Activated CD8-positive, alpha-beta memory T cell treated with anti-CD3 and anti-CD28 coated beads for 48 hours (primary cell): ENCODE results near the gene RASSF7.

Experiments used
- DNase-seq, 3 experiments: peaks; one replicate each; pipeline ENCODE4 v3.0.0-alpha.2; 2020; ENCODE audit warnings: low read depth in 2 of 3, low spot score in 2 of 3

The RASSF7 gene

DNA sequence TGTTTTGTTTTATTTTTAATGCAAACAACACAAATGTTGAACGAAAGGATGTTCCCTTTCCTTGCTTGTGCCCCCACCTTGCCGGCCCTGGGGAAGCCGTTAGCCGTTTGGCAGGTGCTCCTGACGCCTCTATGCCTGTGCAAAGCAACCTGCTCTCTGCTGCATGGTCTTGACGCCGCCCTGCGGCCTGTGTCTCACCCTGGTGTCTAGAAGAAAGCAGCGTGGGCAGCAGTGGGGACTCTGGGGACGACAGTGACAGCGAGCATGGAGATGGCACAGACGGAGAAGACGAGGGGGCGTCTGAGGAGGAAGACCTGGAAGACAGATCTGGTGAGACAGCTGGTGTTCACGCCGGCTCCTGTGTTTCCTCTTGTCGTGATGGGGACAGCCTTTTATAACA, 21.0 kb downstream of the RASSF7 start:
- no peak for DNase-seq

DNA sequence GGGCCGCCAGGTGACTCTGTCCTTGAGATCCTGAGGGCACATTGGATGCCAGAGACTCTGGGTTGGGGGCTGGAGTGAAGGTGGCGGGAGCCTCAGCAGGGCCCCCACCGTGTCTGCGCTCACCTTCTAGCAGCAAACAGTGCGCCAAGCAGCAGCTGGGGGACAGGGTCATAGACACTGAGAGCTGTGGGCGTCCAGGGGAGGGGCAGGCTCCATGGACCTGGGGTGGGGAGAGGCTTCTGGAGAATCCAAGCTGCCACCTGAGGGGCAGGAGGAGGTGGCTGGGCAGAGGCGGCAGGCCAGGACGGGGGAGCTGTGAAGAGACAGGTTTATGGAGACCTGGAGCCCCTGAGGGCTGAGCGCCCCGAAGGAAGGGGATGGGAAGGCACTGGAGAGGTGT, 23.5 kb downstream of the RASSF7 start:
- no peak for DNase-seq

DNA sequence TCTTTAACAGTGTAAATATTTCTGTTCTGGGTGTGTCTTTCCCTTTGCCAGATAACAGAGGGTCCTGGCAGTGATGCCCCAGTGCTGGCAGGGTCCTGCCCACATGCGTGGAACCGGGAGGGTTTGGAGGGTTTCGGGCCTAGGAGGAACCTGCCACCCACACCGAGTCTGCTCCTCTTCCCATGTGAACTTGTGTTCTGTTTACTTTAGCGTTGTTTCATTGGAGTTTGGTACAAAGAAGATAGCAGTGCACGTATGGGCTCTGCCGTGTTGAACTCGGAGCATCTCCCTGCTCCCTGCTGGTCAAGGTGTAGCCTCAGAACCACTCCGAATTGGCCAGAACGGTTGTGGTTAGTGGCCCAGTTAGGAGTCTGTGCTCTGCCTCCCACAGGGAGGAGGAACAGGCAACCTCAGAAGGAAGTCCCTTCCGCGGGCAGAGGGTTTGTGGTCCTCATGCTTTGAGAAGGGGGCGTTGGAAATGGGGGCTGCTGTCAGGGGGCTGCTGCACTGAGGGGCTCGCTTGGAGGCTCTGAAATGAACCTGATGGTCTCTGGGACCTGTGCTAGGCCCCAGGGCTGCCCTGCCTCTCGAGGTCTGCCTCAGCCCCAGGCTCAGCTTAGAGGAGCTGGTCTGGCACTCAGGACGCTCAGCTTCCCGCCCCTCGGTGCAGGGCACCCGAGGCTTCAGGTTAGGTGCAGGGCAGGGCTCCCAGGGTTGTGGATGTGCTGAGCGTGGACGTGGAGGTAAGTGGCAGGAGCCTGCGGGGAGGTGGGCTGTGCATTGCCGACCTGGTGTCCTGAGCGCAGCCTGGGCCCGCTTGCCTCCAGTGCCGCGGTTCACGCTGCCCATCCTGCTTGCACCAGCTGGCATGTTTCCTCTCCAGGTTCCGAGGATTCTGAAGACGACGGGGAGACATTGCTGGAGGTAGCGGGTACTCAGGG, 25.9 kb downstream of the RASSF7 start:
- no peak for DNase-seq

DNA sequence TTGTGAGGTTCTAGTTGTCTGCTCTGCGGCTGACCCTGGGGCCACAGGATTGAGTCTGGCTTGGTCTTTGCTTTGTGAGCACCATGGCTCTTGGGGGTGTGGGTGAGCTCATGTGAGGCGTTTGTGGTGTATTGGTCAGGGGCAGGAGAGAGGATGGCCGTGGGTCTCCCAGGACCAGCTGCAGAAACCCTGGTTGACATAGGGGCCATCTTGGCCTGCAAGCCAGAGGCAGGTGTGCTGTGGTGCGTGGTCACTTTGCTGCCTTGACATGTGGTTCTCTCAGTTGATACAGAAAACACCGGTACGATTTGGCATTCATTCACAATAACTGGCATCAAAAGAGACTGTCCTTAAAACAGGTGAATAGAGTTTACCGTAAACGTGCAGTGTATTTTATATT, 26.8 kb downstream of the RASSF7 start:
- DNase-seq: no peak

DNA sequence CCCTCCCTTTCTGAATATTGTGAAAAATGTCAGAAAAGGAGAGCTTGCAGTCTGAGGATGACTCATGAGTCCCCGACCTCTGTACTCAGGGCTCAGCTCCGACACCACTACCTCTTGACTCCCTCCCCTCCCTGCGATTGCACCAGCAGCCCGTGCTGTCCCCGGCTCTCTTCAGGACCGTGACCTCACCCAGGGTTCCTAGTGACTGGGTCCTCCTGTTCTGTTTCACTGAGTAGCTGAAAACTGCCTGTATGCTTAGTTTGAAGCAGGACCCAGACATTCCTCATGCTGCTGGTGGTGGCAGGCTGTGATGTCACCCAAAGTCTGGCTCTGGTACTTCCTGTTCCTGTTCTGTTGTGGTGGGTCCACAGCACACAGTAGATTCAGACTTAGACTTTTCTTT, 27.2 kb downstream of the RASSF7 start:
- peak; percentile 42 to 49 (median 48) for DNase-seq

DNA sequence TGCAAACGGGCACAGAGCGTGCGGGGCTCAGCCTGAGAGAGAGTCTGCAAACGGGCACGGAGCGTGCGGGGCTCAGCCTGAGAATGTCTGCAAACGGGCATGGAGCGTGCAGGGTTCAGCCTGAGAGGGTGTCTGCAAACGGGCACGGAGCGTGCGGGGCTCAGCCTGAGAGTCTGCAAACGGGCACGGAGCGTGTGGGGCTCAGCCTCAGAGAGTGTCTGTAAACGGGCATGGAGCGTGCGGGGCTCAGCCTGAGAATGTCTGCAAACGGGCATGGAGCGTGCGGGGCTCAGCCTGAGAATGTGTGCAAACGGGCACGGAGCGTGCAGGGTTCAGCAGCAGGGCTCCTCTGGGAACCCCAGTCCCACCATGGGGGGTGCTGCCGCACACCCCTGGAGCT, 29.0 kb downstream of the RASSF7 start:
- no peak for DNase-seq

DNA sequence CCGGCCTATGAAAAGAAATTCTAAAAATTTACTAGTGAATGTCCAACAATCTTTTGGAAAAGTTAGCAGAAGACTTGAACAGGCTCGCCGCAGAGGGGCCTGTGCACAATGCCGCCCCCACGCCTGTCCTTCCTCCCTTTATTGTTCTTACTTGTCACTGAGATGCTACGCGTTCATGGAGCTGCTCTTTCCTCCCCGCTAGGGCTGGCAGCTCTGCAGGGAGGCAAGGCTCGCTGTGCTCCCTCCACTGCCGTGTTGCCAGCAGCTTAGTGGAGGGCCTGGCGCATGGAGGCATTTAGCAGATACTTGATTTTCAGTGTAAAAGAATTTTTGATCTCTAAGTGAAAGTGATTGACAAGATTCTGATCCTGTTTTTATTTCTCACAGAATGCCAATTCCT, 30.2 kb downstream of the RASSF7 start:
- DNase-seq: no peak

DNA sequence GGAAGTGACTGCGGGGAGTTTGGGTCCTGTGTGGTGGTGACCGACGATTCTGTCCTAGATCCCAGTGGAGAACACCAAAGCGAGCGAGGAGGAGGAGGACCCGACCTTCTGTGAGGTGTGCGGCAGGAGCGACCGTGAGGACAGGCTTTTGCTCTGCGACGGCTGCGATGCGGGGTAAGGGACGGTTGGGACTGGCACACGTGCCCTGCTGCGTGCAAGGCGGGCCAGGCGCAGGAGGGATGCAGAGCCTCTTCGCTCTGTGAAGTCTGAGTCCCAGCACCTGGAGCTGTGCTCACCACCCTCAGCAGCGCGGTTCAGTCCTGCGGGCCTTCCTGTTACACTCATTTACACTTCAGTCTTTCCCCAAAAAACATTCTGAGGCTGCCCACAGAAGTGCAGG, 31.7 kb downstream of the RASSF7 start:
- no peak for DNase-seq

DNA sequence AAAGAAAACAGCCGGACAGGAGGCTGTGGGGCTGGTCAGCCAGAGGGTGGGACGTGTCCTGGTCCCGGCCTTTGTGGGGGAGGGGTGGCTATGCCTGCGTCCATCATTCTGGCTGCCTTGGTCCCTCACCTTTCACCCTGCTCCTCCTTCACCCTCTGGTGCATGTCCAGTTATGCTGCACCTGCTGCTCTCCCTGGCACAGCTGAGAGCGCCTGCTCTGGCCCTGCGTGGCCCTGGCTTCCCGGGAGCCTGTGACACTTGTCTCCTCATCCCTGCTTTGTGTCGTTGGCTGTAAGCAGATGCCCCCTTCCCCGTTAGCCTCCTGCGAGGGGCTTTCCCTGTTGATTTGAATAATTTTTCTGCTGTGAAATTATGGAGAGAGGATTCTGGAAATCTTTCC, 32.1 kb downstream of the RASSF7 start:
- DNase-seq: no peak

DNA sequence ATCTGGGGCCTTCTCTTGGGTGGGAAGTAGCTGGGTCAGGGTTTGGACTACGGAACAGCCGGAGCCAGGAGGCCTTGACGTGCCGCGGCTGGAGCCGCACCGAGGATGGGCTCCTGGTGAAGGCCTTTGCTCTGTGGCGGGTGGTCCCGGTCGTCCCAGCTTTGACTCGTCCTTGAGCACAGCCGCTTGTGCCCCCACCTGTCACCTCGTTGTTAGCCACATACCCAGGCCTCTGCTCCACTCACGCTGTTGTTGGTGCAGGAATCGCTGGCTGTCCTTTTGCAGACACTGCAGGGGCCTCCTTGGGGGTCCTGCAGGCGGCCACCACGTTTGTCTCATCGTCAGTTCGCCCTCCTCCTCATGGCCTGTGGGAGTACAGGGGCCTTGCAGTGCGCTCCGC, 32.6 kb downstream of the RASSF7 start:
- no peak for DNase-seq

DNA sequence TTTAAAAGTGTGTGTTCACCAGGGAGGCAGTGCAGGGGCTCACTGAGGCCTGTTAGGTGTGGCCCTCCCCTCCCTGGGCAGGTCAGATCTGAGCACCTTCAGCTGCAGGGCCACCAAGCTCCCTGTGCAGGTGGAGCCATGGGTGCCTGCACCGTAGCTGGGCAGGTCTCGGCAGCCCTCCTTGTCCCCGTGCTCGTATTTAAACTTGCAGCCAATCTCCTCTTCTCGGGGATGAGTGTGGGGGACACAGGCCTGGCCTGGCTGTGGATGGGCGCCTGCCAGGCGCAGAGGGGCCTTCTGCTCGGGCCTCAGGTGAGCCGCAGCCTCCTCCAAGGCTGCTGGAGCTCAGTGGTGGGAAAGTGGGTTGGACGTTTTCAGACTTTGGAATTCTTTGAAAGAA, 34.6 kb downstream of the RASSF7 start:
- no peak for DNase-seq

DNA sequence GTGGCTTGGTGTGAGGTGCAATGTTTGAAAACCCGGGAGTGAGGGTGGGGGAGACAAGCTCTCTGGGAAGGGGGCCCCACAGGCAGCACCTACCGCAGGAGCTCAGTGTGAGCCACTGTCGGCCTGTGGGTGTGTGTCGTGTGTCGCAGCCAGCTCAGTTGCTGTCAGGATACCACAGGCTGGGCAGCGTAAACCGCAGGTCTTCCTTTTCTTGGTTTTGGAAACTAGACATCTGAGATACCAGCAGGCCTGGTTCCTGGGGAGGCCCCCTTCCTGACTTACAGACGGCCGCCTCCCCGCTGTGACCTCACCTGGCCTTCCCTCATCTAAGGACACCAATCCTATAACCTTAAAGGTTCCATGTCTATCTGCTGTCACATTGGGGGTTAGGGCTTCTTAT, 35.6 kb downstream of the RASSF7 start:
- DNase-seq: no peak

DNA sequence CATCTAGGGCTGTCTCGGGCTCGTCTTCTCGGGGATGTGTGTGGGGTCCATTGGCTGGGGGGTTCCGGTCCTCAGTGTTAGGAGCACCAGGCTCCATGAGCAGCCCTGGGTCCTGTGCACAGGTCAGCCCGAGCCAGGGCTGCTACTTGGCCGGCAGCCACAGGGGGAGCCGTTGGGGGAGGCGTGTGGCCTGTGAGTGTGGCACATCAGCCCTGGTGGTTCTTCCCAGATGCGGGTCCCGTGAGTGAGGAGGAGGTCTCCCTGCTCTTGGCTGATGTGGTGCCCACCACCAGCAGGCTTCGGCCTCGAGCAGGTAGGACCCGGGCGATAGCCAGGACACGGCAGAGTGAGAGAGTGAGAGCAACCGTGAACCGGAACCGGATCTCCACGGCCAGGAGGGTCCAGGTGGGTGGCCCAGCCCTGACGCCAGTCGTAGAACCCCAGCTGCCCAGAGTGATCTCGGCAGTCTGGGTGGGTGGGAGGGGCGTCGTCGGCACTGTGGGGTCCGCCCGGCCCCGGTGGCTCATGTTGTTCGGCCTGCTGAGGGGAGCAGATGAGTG, 36.5 kb downstream of the RASSF7 start:
- no peak for DNase-seq

DNA sequence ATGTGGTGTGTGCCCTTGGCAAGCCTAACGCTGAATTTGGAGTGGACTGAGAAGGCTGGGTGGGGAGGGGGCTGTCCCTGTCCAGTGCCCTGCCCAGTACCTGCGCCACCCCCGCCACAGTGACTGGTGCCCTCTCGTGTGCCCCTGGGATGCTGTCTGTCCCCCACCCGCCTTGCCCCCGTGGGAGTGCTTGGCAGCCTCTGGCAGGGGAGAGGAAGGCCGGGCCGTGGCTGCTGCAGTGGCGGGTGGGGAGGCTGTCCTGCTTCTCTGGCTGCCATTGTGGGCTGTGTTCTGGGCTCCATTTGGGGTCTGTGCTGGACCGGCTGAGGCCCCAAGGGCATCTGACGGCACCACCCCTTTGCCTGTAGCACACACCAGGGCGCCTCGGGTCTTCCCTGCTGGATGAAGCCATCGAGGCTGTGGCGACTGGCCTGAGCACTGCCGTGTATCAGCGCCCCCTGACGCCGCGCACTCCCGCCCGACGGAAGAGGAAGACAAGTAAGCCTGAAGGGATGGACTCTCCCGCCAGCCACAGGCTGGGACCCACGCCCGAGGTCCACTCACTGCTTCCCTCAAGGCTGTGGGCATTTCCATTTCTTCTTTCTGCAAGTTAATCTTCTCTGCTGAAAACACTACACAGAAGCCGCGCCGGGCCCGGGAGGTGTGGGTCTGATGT, 37.4 kb downstream of the RASSF7 start:
- DNase-seq: no peak

DNA sequence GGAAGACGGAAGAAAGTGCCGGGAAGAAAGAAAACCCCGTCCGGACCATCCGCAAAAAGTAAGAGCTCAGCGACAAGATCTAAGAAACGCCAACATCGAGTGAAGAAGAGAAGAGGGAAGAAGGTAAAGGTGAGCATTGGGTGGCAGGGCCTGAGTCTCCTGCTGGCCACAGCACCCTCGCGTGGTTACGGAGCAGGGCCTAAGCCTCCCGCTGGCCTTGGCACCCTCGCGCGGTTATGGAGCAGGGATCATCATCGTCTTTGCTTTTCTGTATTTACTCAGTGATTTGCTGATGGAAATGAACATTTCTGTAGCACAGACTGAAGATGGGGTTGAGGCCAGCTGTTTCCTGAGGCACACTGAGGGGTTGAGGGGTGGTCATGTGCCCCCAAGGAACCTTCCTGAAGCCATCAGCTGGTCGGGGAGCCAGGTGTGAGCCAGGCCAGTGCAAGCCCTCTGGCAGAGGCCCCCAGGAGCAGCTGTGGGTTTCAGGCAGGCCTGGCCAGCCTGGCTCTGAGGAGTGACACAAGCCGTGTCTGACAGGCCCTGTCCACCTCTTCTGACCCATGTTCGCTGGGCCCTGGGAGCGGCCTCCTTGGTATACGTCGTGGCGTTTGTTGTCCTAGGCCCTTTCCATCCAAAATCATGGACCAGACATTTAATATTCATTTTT, 40.9 kb downstream of the RASSF7 start:
- no peak for DNase-seq

DNA sequence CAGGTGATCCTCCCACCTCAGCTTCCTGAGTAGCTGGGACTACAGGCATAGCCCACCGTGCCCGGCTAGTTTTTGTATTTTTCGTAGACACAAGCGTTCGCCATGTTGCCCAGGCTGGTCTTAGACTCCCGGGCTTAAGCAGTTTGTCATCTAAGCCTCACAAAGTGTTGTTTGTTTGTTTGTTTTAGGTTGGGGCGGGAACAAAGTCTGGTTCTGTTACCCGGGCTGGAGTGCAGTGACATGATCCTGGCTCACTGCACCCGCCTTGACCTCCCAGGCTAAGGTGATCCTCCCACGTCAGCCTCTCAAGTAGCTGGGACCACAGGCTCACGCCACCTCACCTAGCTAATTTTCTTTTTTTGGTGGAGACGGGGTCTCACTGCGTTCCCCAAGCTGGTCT, 42.4 kb downstream of the RASSF7 start:
- DNase-seq: no peak

DNA sequence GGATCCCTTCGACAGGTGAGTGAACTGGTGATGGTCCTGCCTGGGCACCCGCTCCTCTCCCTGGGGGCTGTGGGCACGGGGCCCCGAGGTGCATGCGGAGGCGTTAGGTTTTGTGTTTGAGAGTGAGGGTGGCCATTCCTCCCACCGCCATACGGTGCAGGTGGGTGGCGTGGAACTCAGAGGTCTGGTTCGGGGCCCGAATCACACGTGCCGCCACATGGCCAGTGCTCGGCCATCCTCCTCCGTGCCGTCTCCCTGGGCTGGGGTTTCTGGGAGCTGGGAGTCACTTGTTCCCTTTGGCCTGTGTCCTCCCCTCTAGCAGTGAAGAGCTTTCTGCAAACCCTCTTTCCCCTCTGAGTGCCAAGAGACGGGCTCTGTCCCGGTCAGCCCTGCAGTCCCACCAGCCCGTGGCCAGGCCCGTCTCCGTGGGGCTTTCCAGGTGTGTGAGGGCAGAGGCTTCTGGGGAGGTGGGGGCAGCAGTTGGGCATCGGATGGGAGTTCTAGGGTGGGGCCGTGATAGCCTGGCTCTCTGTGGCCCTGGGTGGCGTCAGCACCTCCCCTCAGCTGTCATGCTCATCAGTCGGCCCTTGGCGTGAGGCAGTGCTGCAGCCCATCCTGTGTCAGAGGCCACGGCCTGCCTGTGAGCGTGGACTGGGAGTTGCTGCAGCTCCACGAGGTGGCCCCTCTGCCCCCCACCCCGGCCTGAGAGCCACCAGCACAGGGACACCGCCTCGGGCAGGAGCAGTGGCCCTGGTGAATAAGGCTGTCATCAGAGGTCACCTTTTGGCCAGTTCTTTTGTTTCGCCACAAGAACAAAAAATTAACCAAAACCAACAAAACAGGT, 44.7 kb downstream of the RASSF7 start:
- no peak for DNase-seq

DNA sequence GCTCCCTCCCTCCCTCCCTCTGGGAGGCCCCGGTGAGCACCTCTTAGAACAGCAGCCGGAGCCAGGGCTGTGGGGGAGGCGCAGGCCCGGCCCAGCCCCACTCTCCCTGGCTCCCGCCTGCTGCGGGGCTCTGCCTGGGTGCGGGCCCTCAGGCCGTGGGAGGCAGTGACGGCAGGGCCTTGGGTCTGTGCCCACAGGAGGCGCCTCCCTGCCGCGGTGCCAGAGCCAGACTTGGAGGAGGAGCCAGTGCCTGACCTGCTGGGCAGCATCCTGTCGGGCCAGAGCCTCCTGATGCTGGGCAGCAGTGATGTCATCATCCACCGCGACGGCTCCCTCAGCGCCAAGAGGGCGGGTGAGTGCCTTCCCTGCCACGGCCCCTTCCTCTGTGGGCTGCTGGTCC, 45.5 kb downstream of the RASSF7 start:
- DNase-seq: no peak

DNA sequence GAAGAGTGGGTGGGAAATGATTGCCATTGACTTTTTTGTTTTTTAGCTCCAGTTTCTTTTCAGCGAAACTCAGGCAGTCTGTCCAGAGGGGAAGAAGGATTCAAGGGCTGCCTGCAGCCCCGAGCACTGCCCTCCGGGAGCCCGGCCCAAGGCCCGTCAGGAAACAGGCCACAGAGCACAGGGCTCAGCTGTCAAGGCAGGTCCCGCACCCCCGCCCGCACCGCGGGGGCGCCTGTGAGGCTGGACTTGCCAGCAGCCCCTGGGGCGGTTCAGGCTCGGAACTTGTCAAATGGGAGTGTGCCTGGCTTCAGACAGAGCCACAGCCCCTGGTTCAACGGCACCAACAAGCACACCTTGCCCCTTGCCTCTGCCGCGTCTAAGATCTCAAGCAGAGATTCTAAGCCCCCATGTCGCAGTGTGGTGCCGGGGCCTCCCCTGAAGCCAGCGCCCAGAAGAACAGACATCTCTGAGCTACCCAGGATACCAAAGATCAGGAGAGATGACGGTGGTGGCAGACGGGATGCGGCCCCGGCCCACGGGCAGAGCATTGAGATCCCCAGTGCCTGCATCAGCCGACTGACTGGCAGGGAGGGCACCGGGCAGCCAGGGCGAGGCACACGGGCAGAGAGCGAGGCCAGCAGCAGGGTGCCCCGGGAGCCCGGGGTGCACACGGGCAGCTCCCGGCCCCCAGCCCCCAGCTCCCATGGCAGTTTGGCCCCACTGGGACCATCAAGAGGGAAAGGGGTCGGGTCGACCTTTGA, 46.4 kb downstream of the RASSF7 start:
- no peak for DNase-seq
